Duodenal mucosa (tissue), 2 donors: ENCODE results near the gene SUFU.
A peak's percentile ranks its signal among the peaks of the same experiment; 100 is the strongest.

Experiments used
- H3K27ac ChIP-seq: one replicate; pipeline ENCODE4 v1.7.0; 2013; ENCODE audit warnings: low read depth, low read length
- H3K27me3 ChIP-seq, 2 donors: one replicate each; pipeline ENCODE4 v1.7.0; 2013; ENCODE audit warnings: low read length in 2 of 2, control low read depth in 1 of 2; ENCODE audit not compliant: insufficient read depth in 2 of 2, control insufficient read depth in 1 of 2
- H3K36me3 ChIP-seq, 2 donors: one replicate each; pipeline ENCODE4 v1.7.0; 2013; ENCODE audit warnings: low read length in 2 of 2, control low read depth in 1 of 2; ENCODE audit not compliant: insufficient read depth in 2 of 2, control insufficient read depth in 1 of 2
- H3K4me1 ChIP-seq, 2 donors: one replicate each; pipeline ENCODE4 v1.7.0; 2013; ENCODE audit warnings: low read length in 2 of 2, control low read depth in 1 of 2; ENCODE audit not compliant: insufficient read depth in 2 of 2, control insufficient read depth in 1 of 2
- H3K4me3 ChIP-seq, 2 donors: one replicate each; pipeline ENCODE4 v1.7.0; 2013; ENCODE audit warnings: low read length in 2 of 2, low read depth in 1 of 2
- H3K9ac ChIP-seq, 2 donors: one replicate each; pipeline ENCODE4 v1.7.0; 2013; ENCODE audit warnings: low read length in 2 of 2, low read depth in 1 of 2
- H3K9me3 ChIP-seq, 2 donors: one replicate each; pipeline ENCODE4 v1.7.0; 2013; ENCODE audit warnings: low read length in 2 of 2, control low read depth in 1 of 2; ENCODE audit not compliant: control insufficient read depth in 1 of 2

SUFU gene

DNA sequence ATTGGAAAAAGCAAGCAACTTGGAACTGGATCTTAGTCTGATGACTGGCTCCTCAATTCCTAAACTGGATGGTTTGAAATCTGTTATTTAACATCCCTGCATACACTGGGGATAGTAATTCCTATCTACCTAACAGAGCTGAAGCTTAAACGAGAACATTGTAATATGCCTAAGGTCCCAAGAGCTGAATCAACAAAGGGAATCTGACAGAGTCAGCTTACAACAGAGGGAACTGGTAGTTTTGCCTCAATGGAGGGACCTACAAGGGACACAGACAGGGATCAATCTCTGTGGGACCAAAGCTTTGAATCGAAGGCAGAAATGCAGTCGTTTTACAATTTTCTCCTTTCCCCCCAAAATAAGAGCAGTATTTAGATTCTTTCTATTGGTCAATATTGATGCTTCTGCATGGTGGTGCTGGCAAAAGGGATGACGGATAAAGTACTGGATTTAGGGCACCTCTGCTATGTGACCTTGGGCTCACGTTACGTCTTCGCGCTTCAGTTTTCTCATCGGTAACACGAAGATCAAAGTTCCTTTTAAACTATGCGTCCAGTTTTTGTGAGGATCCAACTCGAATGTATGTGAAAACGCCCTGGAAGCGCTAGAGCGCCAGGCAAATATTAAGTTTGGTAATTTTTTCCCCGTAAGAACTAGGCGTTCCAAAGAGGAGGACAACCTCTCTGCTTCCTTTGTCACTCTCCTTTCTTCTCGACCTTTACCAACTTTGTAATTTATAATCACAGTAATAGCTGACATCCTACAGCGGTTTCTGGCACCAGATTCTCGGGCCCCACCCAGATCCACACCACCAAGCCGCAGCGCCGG lies 2.4 kb upstream of the SUFU start:
- H3K27me3 ChIP-seq, result no peaks in the 10 kb centered on the region
- peak overlapping the region; percentile 67 to 77 for H3K9ac ChIP-seq
- H3K4me3 ChIP-seq, result peak overlapping the region; percentile 82 to 96
- H3K27ac ChIP-seq, result peak overlapping the region; percentile 13
- H3K9me3 ChIP-seq, result no peaks in the 10 kb centered on the region
- no peaks in the 10 kb centered on the region for H3K36me3 ChIP-seq
- peaks cover 21 to 27% of the 10 kb centered on the region in 2 donors for H3K4me1 ChIP-seq

- H3K27me3 ChIP-seq, result no peaks in the 10 kb centered on the region
- H3K9me3 ChIP-seq, result no peaks in the 10 kb centered on the region
- peak overlapping the region; percentile 65 for H3K27ac ChIP-seq
- H3K4me3 ChIP-seq, result peak overlapping the region; percentile 82 to 96
- H3K36me3 ChIP-seq, result no peaks in the 10 kb centered on the region
- H3K4me1 ChIP-seq, result peaks cover 21 to 27% of the 10 kb centered on the region in 2 donors
- peak overlapping the region; percentile 80 to 84 for H3K9ac ChIP-seq
Observed at GRCh38 chr10:102502029-102502336, 1.8 kb upstream of the SUFU start.

- Histone ChIP-seq H3K4me1 (peaks cover 21 to 27% of the 10 kb centered on the region in 2 donors), H3K27me3 (no peaks in the 10 kb centered on the region), H3K4me3 (peak within 1 kb of the TSS; percentile 82 to 96), H3K9me3 (no peaks in the 10 kb centered on the region), H3K36me3 (no peaks in the 10 kb centered on the region), H3K9ac (peak within 1 kb of the TSS; percentile 80 to 84), H3K27ac (peak within 1 kb of the TSS; percentile 65)
Observed at GRCh38 chr10:102502337-102503151, 1.2 kb upstream of the SUFU start, which contains the start of gene ACTR1A. ACTR1A (minus strand) TSS chr10:102502712; CDS start chr10:102502647, 65 bp downstream.

DNA sequence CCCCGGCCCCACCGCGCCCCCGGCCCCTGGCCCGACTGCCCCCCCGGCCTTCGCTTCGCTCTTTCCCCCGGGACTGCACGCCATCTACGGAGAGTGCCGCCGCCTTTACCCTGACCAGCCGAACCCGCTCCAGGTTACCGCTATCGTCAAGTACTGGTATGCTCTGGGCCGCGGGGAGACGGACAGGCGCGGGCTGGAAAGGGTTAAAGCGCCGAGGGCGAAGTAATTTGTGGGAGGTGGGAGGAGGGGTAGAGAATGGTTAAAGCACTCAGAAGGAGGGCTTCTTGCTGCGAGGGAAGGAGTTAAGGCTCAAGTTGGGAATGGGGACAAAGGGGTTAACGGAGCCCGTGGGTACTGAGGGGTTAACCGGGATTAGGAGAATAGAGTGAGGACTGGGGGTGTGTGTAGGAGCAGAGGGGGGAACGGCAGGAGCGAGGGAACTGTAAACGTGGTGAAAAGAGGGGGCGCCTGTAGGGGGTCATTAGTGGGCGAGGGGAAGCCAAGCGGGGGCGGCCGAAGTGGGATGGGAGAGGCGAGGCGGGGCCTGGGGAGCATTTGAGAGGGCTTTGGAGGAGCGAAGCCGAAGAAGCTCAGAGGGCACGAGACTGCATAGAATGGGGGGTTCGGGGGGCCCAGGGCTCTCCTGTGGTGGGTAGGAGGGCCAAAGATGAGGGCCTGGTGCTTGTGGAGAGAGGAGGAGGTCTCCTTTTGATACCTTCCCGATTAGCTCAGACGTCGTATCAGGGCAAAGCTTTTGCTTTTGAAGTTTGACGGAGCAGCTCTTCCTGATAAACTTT lies 605 bp downstream of the SUFU start:
- H3K27ac ChIP-seq, result peak overlapping the region; percentile 35
- H3K27me3 ChIP-seq, result no peaks in the 10 kb centered on the region
- peak overlapping the region; percentile 86 to 95 for H3K4me3 ChIP-seq
- H3K9me3 ChIP-seq, result no peaks in the 10 kb centered on the region
- H3K36me3 ChIP-seq, result peaks cover 7 to 8% of the 10 kb centered on the region in 2 donors
- H3K9ac ChIP-seq, result peak overlapping the region; percentile 76 to 77
- H3K4me1 ChIP-seq, result peaks cover 21 to 27% of the 10 kb centered on the region in 2 donors

GRCh38 chr10:102504976-102505300 lies 1.2 kb downstream of the SUFU start:
- H3K9ac ChIP-seq, result peak overlapping the region in 1 of 2 donors; percentile 76
- H3K4me1 ChIP-seq, result peaks cover 19 to 27% of the 10 kb centered on the region in 2 donors
- peaks cover 9 to 13% of the 10 kb centered on the region in 2 donors for H3K36me3 ChIP-seq
- H3K9me3 ChIP-seq, result no peaks in the 10 kb centered on the region
- no peaks in the 10 kb centered on the region for H3K27me3 ChIP-seq
- H3K4me3 ChIP-seq, result peak overlapping the region; percentile 86 to 95
- no peak overlapping the region for H3K27ac ChIP-seq

DNA sequence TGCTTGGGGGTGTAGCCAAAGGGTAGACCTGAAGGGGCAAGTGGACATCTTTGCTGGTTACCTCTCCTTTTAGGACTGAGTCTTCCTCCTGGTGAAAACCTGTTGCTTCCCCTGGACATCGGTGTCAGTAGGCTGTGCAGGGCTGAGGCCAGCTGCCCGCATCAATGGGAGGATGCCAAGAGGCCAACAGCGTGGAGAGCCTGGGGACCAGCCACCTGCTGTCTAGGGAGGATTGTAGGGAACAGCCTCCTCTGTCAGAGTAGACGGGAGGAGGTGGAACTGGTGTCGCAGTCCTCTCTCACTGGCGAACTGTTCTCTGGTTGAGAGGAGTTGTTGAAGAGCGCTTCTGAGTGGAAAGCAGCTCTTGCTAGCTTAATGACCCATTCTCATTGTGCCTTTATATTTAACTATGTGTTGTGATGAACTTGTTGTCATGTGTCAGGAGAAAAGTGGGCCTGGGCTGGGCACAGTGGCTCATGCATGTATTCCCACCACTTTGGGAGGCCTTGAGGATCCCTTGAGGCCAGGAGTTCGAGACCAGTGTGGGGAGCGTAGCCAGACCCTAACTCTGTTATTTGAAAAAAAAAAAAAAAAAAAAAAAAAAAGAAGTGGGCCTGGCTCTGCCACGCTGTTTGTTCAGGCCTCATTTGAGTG lies 1.8 kb downstream of the SUFU start:
- H3K4me3 ChIP-seq, result peak overlapping the region; percentile 86 to 95
- no peak overlapping the region for H3K27ac ChIP-seq
- H3K4me1 ChIP-seq, result peaks cover 19 to 26% of the 10 kb centered on the region in 2 donors
- H3K36me3 ChIP-seq, result peaks cover 9 to 15% of the 10 kb centered on the region in 2 donors
- H3K27me3 ChIP-seq, result no peaks in the 10 kb centered on the region
- no peak overlapping the region for H3K9ac ChIP-seq
- no peaks in the 10 kb centered on the region for H3K9me3 ChIP-seq

- H3K4me1 ChIP-seq, result peaks cover 10 to 16% of the 10 kb centered on the region in 2 donors
- H3K27me3 ChIP-seq, result no peaks in the 10 kb centered on the region
- no peaks in the 10 kb centered on the region for H3K9me3 ChIP-seq
- H3K36me3 ChIP-seq, result peaks cover 9 to 20% of the 10 kb centered on the region in 2 donors
- H3K27ac ChIP-seq, result no peak overlapping the region
- no peak overlapping the region for H3K9ac ChIP-seq
- no peak overlapping the region for H3K4me3 ChIP-seq
Observed at GRCh38 chr10:102507521-102507920, 3.7 kb downstream of the SUFU start.

- Histone ChIP-seq H3K4me3 (no peak overlapping the region), H3K27me3 (no peaks in the 10 kb centered on the region), H3K36me3 (peaks cover 9 to 29% of the 10 kb centered on the region in 2 donors), H3K4me1 (peaks cover 6 to 10% of the 10 kb centered on the region in 2 donors), H3K27ac (no peak overlapping the region), H3K9ac (no peak overlapping the region), H3K9me3 (no peaks in the 10 kb centered on the region)
Observed at GRCh38 chr10:102508506-102508905, 4.7 kb downstream of the SUFU start.

DNA sequence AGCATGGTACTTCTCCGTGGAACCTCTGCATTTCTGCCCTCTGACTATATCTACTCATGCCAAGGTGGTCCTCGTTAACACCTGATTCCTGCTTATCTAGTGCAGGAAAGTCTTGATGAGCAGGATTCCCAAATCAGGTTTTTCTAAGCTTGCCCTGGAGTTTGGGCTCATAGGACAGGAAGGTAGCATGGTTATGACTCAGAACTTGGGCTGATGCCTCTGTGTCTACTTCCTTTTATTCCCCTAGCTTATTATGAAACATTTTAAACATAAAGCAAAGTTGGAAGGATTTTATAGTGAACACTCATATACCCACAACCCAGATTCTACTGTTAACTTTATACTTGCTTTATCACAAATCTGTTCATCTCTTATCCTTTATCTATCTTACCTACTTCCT lies 5.6 kb downstream of the SUFU start:
- no peak overlapping the region for H3K27ac ChIP-seq
- no peaks in the 10 kb centered on the region for H3K9me3 ChIP-seq
- peaks cover 5 to 10% of the 10 kb centered on the region in 2 donors for H3K4me1 ChIP-seq
- no peaks in the 10 kb centered on the region for H3K27me3 ChIP-seq
- H3K4me3 ChIP-seq, result no peak overlapping the region
- H3K9ac ChIP-seq, result no peak overlapping the region
- peaks cover 9 to 33% of the 10 kb centered on the region in 2 donors for H3K36me3 ChIP-seq
